SH-SY5Y (cell line): ENCODE data around the gene PRR15L.

Experiments
- GATA2 ChIP-seq: IDR thresholded peaks from 2 replicates; pipeline ENCODE4 v1.6.1; 2011; ENCODE audit warnings: mild to moderate bottlenecking, low read depth, low read length
- GATA3 ChIP-seq: IDR thresholded peaks from 2 replicates; pipeline ENCODE4 v1.6.1; 2011; ENCODE audit warnings: low read depth, mild to moderate bottlenecking, low read length, moderate library complexity

DNA sequence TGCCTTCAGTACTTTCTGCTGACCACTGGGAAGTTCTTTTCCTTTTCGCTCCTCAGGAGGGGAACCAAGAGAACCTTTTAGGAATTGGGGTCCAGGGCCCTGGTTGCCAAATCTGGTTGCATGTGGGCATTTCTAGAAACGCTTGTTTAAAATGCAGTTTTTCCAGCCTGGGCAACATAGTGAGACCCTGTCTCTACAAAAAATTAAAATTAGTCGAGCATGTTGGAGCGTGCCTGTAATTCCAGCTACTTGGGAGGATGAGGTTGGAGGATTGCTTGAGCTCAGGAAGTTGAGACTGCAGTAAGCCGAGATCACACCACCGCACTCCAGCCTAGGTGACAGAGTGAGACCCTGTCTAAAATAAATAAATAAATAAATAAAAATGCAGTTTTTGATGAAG, 15.1 kb downstream of the PRR15L start:
- TF ChIP-seq GATA3 (no peak), GATA2 (no peak)
